HepG2 (cell line): ENCODE results near the gene MINAR2. TPM values are rescaled to one million over a fixed set of nuclear protein-coding genes. Genes with fewer than 3 reads are reported as not detected.

ENCODE experiments used
- ATAC-seq: fragments of 200-7000 bp; cut with Tn5 transposase; 3 replicates; pipeline ENCODE4 v1.9.1; 2020; ENCODE audit warnings: mild to moderate bottlenecking, moderate library complexity
- BruUV-seq: library from RNA; stranded (reverse); fragments of 400-500 nt; replicated peaks from 2 replicates; lab custom pipeline; 2021; lab: Mats Ljungman, UMichigan
- CTCF ChIA-PET: fragments of 300-600 bp; formaldehyde crosslinking; extraction: SDS; loops from one replicate; lab custom pipeline; 2021; ENCODE audit warnings: low total read pairs, inconsistent platforms, low intra/inter-chr PET ratio; lab: Yijun Ruan, JAX
- POLR2A ChIA-PET: fragments of 350-600 bp; sonication (Branson Sonifier 250); formaldehyde crosslinking; loops from one replicate; lab custom pipeline; 2020; ENCODE audit warnings: antibody characterized with exemption, inconsistent platforms; lab: Yijun Ruan, JAX
- DNase-seq: peaks from one replicate; pipeline ENCODE4 v3.0.0-alpha.2; 2015; ENCODE audit warnings: low spot score
- FAIRE-seq: peaks from 3 replicates; lab custom pipeline; 2011; peaks lifted over from hg19 to GRCh38; lab: Jason Lieb, UNC
- H2AFZ ChIP-seq: one replicate; pipeline ENCODE4 v1.6.1; 2011; ENCODE audit warnings: low read length, inconsistent platforms
- H3K27ac ChIP-seq: fragments of 300-600 bp; 3 replicates; pipeline ENCODE4 v1.8.0; 2011; ENCODE audit warnings: mixed run types, mild to moderate bottlenecking, mixed read lengths, low read length, inconsistent platforms; ENCODE audit not compliant: insufficient read depth; ENCODE audit errors: extremely low read length
- H3K27me3 ChIP-seq, 2 experiments: fragments of 200-600 bp in 1 of 2; 2 replicates in 1 of 2; 3 replicates in 1 of 2; pipeline versions ENCODE4 v1.6.0 to v1.8.0; 2011; ENCODE audit warnings: low read length in 2 of 2, mild to moderate bottlenecking in 2 of 2, moderate library complexity in 2 of 2, inconsistent platforms in 1 of 2; ENCODE audit not compliant: insufficient read depth in 2 of 2, control insufficient read depth in 1 of 2
- H3K36me3 ChIP-seq, 2 experiments: fragments of 200-600 bp in 1 of 2; replicated peaks in 1 of 2; 2 replicates in 1 of 2; 3 replicates in 1 of 2; pipeline versions ENCODE4 v1.5.1 to v1.8.0; 2011; ENCODE audit warnings: low read length in 2 of 2, inconsistent platforms in 1 of 2; ENCODE audit not compliant: insufficient read depth in 2 of 2, control insufficient read depth in 1 of 2
- H3K4me1 ChIP-seq: 2 replicates; pipeline ENCODE4 v1.5.1; 2012; ENCODE audit warnings: low read length, inconsistent platforms; ENCODE audit not compliant: insufficient read depth
- H3K4me2 ChIP-seq: 2 replicates; pipeline ENCODE4 v1.6.0; 2011; ENCODE audit warnings: low read depth, low read length, inconsistent platforms
- H3K4me3 ChIP-seq, 3 experiments: fragments of 200-600 bp in 1 of 3; sonication (generic), shearing (Covaris generic) in 1 of 3; replicated peaks in 1 of 3; 2 replicates each; pipeline ENCODE4 v1.5.1; 2011 to 2016; ENCODE audit warnings: low read length in 3 of 3, inconsistent platforms in 2 of 3, low read depth in 2 of 3, mild to moderate bottlenecking in 2 of 3, control low read depth in 1 of 3, mixed read lengths in 1 of 3; ENCODE audit not compliant: insufficient read depth in 1 of 3
- H3K79me2 ChIP-seq: one replicate; pipeline ENCODE4 v1.6.1; 2011; ENCODE audit warnings: low read length, inconsistent platforms; ENCODE audit not compliant: insufficient read depth
- H3K9ac ChIP-seq: 2 replicates; pipeline ENCODE4 v1.6.0; 2011; ENCODE audit warnings: mild to moderate bottlenecking, low read depth, low read length, inconsistent platforms; ENCODE audit not compliant: insufficient read depth
- H3K9me3 ChIP-seq: 2 replicates; pipeline ENCODE4 v1.5.1; 2012; ENCODE audit warnings: mild to moderate bottlenecking, low read length
- H4K20me1 ChIP-seq: 2 replicates; pipeline ENCODE4 v1.6.0; 2011; ENCODE audit warnings: inconsistent platforms, mild to moderate bottlenecking, low read length, moderate library complexity; ENCODE audit not compliant: insufficient read depth
- ATF2 ChIP-seq: sonication (generic); formaldehyde crosslinking; IDR thresholded peaks from 2 replicates; pipeline ENCODE4 v1.4.0; 2020; ENCODE audit warnings: missing genetic modification reagents
- BRCA1 ChIP-seq: sonication (generic); formaldehyde crosslinking; IDR thresholded peaks from 2 replicates; pipeline ENCODE4 v1.4.0; 2020; ENCODE audit warnings: missing genetic modification reagents
- HOMEZ ChIP-seq: IDR thresholded peaks from 2 replicates; pipeline ENCODE4 v1.6.1; 2016; ENCODE audit warnings: low read depth
- JARID2 ChIP-seq: sonication (generic); formaldehyde crosslinking; IDR thresholded peaks from 2 replicates; pipeline ENCODE4 v1.8.1; 2023; ENCODE audit warnings: missing genetic modification reagents, inconsistent platforms; ENCODE audit not compliant: insufficient replicate concordance
- KAT8 ChIP-seq: IDR thresholded peaks from 2 replicates; pipeline ENCODE4 v1.6.1; 2016; ENCODE audit warnings: missing genetic modification reagents, missing compliant biosample characterization
- RFX5 ChIP-seq: IDR thresholded peaks from 2 replicates; pipeline ENCODE4 v1.6.1; 2011; ENCODE audit warnings: low read depth, low read length, improper control_type of control experiment
- SATB2 ChIP-seq: sonication (generic); formaldehyde crosslinking; IDR thresholded peaks from 2 replicates; pipeline ENCODE4 v1.5.0; 2020; ENCODE audit warnings: missing genetic modification reagents
- SMYD3 ChIP-seq: sonication (generic); formaldehyde crosslinking; IDR thresholded peaks from 2 replicates; pipeline ENCODE4 v1.8.1; 2023; ENCODE audit warnings: mild to moderate bottlenecking, missing genetic modification reagents
- SOX6 ChIP-seq, 2 experiments: fragments of 450-650 bp in 1 of 2; sonication (generic) in 1 of 2; formaldehyde crosslinking in 1 of 2; IDR thresholded peaks; 2 replicates each; pipeline versions ENCODE4 v1.4.0 to v1.6.1; 2017 to 2020; ENCODE audit warnings: antibody characterized with exemption in 1 of 2, mild to moderate bottlenecking in 1 of 2, missing genetic modification reagents in 1 of 2
- TBP ChIP-seq: sonication (generic); formaldehyde crosslinking; IDR thresholded peaks from 2 replicates; pipeline ENCODE4 v1.5.0; 2020; ENCODE audit warnings: missing genetic modification reagents
- TERF1 ChIP-seq: sonication (generic); formaldehyde crosslinking; IDR thresholded peaks from 2 replicates; pipeline ENCODE4 v1.8.0; 2022; ENCODE audit warnings: mild to moderate bottlenecking, missing genetic modification reagents, moderate library complexity
- ZIK1 ChIP-seq: sonication (generic); formaldehyde crosslinking; IDR thresholded peaks from 2 replicates; pipeline ENCODE4 v1.5.0; 2020; ENCODE audit warnings: mild to moderate bottlenecking, low read depth, missing genetic modification reagents, borderline replicate concordance
- ZNF160 ChIP-seq: sonication (generic); formaldehyde crosslinking; IDR thresholded peaks from 2 replicates; pipeline ENCODE4 v1.8.0; 2022; ENCODE audit warnings: mild to moderate bottlenecking, inconsistent platforms, missing genetic modification reagents
- ZNF256 ChIP-seq: sonication (generic); formaldehyde crosslinking; conservative IDR thresholded peaks from 2 replicates; pipeline ENCODE4 v1.4.0; 2020; ENCODE audit warnings: missing genetic modification reagents
- ZNF546 ChIP-seq: sonication (generic); formaldehyde crosslinking; conservative IDR thresholded peaks from 2 replicates; pipeline ENCODE4 v1.8.1; 2023; ENCODE audit warnings: mild to moderate bottlenecking, missing genetic modification reagents
- ZNF549 ChIP-seq: sonication (generic); formaldehyde crosslinking; IDR thresholded peaks from 2 replicates; pipeline ENCODE4 v1.5.0; 2020; ENCODE audit warnings: missing genetic modification reagents
- ZSCAN30 ChIP-seq: sonication (generic); formaldehyde crosslinking; IDR thresholded peaks from 2 replicates; pipeline ENCODE4 v1.5.0; 2020; ENCODE audit warnings: mild to moderate bottlenecking, missing genetic modification reagents
- ZXDC ChIP-seq: sonication (generic); formaldehyde crosslinking; IDR thresholded peaks from 2 replicates; pipeline ENCODE4 v1.5.0; 2020; ENCODE audit warnings: mild to moderate bottlenecking, missing genetic modification reagents
- WGBS: methylation state at CpG from one replicate; pipeline ENCODE4 v1.1.6; 2017; ENCODE audit warnings: low lambda C conversion rate; 5-methylcytosine and 5-hydroxymethylcytosine counted together
- in situ Hi-C: cut with HindIII; loops from 2 replicates; pipeline ENCODE4 v1.10.0; 2017; ENCODE audit warnings: low pct_unique_long_range_greater_than_20kb; ENCODE audit not compliant: extremely low pct_ligation_motif_present
- intact Hi-C: fragments of 100-400 bp; cut with micrococcal nuclease; formaldehyde crosslinking; loops from one replicate; pipeline ENCODE4 v1.10.0; 2022; ENCODE audit not compliant: unreplicated experiment
- polyA plus RNA-seq, 8 experiments: library from polyadenylated mRNA; depleted of rRNA in 3 of 8; stranded (reverse) in 7 of 8; unstranded in 1 of 8; fragments of >200 nt; fragmentation: Illumina TruSeq in 4 of 8; extraction: Trizol in 4 of 8; gene quantifications; 2 replicates each; pipeline versions ENCODE4 v1.2.1 to v1.2.3, GENCODE V29; 2011 to 2016; ENCODE audit warnings: low read depth in 4 of 8, missing spikeins in 1 of 8, mixed read lengths in 1 of 8; ENCODE audit not compliant: insufficient read depth in 1 of 8
- total RNA-seq, 5 experiments: library from RNA; depleted of rRNA; stranded (reverse); fragments of >200 nt; fragmentation: Illumina TruSeq; extraction: Trizol; gene quantifications; 2 replicates each; pipeline ENCODE4 v1.2.3, GENCODE V29; 2016; ENCODE audit warnings: low read depth in 1 of 5

MINAR2 gene
- total and polyA plus RNA-seq, 2 of the 13 experiments (the other 11 are each of a cell fraction or from before 2014, with no cell fraction given): not detected

- FAIRE-seq: no peak
- no peak for TF ChIP-seq BRCA1 (CRISPR knock-in tag)
- no peak for TF ChIP-seq ZNF549 (CRISPR knock-in tag)
- no peak for TF ChIP-seq ZIK1 (CRISPR knock-in tag)
- TF ChIP-seq ZNF160 (CRISPR knock-in tag): no peak
- TF ChIP-seq ZSCAN30: no peak
- no peak for TF ChIP-seq KAT8 (CRISPR knock-in tag)
- no peak for TF ChIP-seq RFX5
- TF ChIP-seq HOMEZ: no peak
- no peak for TF ChIP-seq ATF2 (CRISPR knock-in tag)
- no peak for TF ChIP-seq SATB2 (CRISPR knock-in tag)
- no peak for TF ChIP-seq ZNF256 (CRISPR knock-in tag)
- TF ChIP-seq JARID2: no peak
- no peak for TF ChIP-seq SMYD3 (CRISPR knock-in tag)
- TF ChIP-seq ZXDC (CRISPR knock-in tag): no peak
- TF ChIP-seq SOX6 (IDR thresholded peaks at IDR 0.05): no peak
- no peak for TF ChIP-seq SOX6 (CRISPR knock-in tag; IDR thresholded peaks at IDR 0.05)
- TF ChIP-seq ZNF546 (CRISPR knock-in tag): no peak
- TF ChIP-seq TERF1 (CRISPR knock-in tag): no peak
- no peak for TF ChIP-seq TBP
- 3% methylated on average over 2 of the region's 2 CpGs for WGBS
These were observed 23.7 kb upstream of the MINAR2 start for GRCh38 chr5:129724222-129724621.

More at GRCh38 chr5:129724222-129724621, 23.7 kb upstream of the MINAR2 start:
- no peaks in the 10 kb centered on the region for H3K36me3 ChIP-seq
- no peaks in the 10 kb centered on the region for H3K4me1 ChIP-seq
- ChIA-PET CTCF (no interaction called here), POLR2A (no interaction called here)
- DNase-seq (no peak), ATAC-seq (no peak)
- intact Hi-C loops (no loop called here), in situ Hi-C loops (no loop called here)
- H4K20me1 ChIP-seq: no peaks in the 10 kb centered on the region
- H3K9me3 ChIP-seq: no peaks in the 10 kb centered on the region
- no peaks in the 10 kb centered on the region for H3K27me3 ChIP-seq
- no peaks in the 10 kb centered on the region for H3K79me2 ChIP-seq
- H2AFZ ChIP-seq: no peak overlapping the region
- no TSS peak for BruUV-seq
- H3K4me3 ChIP-seq: no peak overlapping the region
- H3K9ac ChIP-seq: no peak overlapping the region
- H3K27ac ChIP-seq: no peak overlapping the region
- no peak overlapping the region for H3K4me2 ChIP-seq
